Caco-2 (cell line): Measurements from ENCODE around the gene FAM174C. TPM values are rescaled to one million over a fixed set of nuclear protein-coding genes. Genes with fewer than 3 reads are reported as not detected.

ENCODE experiments used
- BruUV-seq: library from RNA; stranded (reverse); fragments of 400-500 nt; replicated peaks from 2 replicates; lab custom pipeline; 2021; lab: Mats Ljungman, UMichigan
- CTCF ChIA-PET: fragments of 300-600 bp; sonication (Branson Sonifier 250); formaldehyde crosslinking; loops from one replicate; lab custom pipeline; 2022; ENCODE audit warnings: antibody characterized with exemption; lab: Charles Lee
- POLR2A ChIA-PET: fragments of 300-600 bp; sonication (Branson Sonifier 250); formaldehyde crosslinking; loops from one replicate; lab custom pipeline; 2022; ENCODE audit warnings: antibody characterized with exemption; lab: Charles Lee
- DNase-seq, 2 experiments: peaks; one replicate each; pipeline versions ENCODE4 v3.0.0 to v3.0.0-alpha.2; 2020 to 2022
- H3K27me3 ChIP-seq: replicated peaks from 2 replicates; pipeline ENCODE4 v1.6.0; 2011; ENCODE audit warnings: low read length; ENCODE audit not compliant: control insufficient read depth, insufficient read depth
- H3K36me3 ChIP-seq: 2 replicates; pipeline ENCODE4 v1.5.1; 2011; ENCODE audit warnings: low read length; ENCODE audit not compliant: control insufficient read depth, insufficient read depth
- H3K4me1 ChIP-seq: fragments of 250-450 bp; sonication (Bioruptor Pico); 2 replicates; pipeline ENCODE4 v1.5.1; 2020; ENCODE audit warnings: mild to moderate bottlenecking
- H3K4me3 ChIP-seq: 2 replicates; pipeline ENCODE4 v1.5.1; 2011; ENCODE audit warnings: low read depth, mild to moderate bottlenecking, control low read depth, low read length
- H3K9me3 ChIP-seq: fragments of 250-450 bp; sonication (Bioruptor Pico); 2 replicates; pipeline ENCODE4 v1.5.1; 2020; ENCODE audit warnings: mild to moderate bottlenecking, moderate library complexity
- H3K27ac Mint-ChIP-seq: one replicate; pipeline ENCODE4 v1.8.0; 2022; ENCODE audit warnings: mixed read lengths; ENCODE audit not compliant: unreplicated experiment
- H3K27me3 Mint-ChIP-seq: one replicate; pipeline ENCODE4 v1.8.0; 2022; ENCODE audit warnings: mixed read lengths; ENCODE audit not compliant: insufficient read depth, unreplicated experiment
- H3K36me3 Mint-ChIP-seq: one replicate; pipeline ENCODE4 v1.8.0; 2022; ENCODE audit warnings: mild to moderate bottlenecking, mixed read lengths; ENCODE audit not compliant: insufficient read depth, unreplicated experiment
- H3K4me1 Mint-ChIP-seq: one replicate; pipeline ENCODE4 v1.8.0; 2022; ENCODE audit warnings: low read depth, mixed read lengths; ENCODE audit not compliant: unreplicated experiment
- H3K4me3 Mint-ChIP-seq: one replicate; pipeline ENCODE4 v1.8.0; 2022; ENCODE audit warnings: mild to moderate bottlenecking, moderate library complexity, mixed read lengths; ENCODE audit not compliant: unreplicated experiment
- H3K9me3 Mint-ChIP-seq: one replicate; pipeline ENCODE4 v1.8.0; 2022; ENCODE audit warnings: mixed read lengths; ENCODE audit not compliant: unreplicated experiment
- intact Hi-C: fragments of 100-400 bp; cut with micrococcal nuclease; formaldehyde crosslinking; loops from one replicate; pipeline ENCODE4 v1.10.0; 2022; ENCODE audit not compliant: unreplicated experiment
- total RNA-seq: library from RNA; stranded (reverse); gene quantifications from 2 replicates; pipeline ENCODE4 v1.2.3, GENCODE V29; 2022
- TF ChIP-seq, protein P1 (sequence below), 2 experiments: fragments of 200-600 bp in 1 of 2; IDR thresholded peaks; 1 replicate in 1 of 2; 2 replicates in 1 of 2; pipeline versions ENCODE4 v1.5.1 to v1.8.0; 2011 to 2022; ENCODE audit warnings: antibody characterized with exemption in 1 of 2, control low read depth in 1 of 2, inconsistent platforms in 1 of 2, low read depth in 1 of 2, low read length in 1 of 2, mild to moderate bottlenecking in 1 of 2, moderate library complexity in 1 of 2; ENCODE audit not compliant: insufficient read depth in 1 of 2, severe bottlenecking in 1 of 2, unreplicated experiment in 1 of 2

The FAM174C gene
- total RNA-seq, 1 experiment from 2014 or later, result 51.0 TPM

DNA sequence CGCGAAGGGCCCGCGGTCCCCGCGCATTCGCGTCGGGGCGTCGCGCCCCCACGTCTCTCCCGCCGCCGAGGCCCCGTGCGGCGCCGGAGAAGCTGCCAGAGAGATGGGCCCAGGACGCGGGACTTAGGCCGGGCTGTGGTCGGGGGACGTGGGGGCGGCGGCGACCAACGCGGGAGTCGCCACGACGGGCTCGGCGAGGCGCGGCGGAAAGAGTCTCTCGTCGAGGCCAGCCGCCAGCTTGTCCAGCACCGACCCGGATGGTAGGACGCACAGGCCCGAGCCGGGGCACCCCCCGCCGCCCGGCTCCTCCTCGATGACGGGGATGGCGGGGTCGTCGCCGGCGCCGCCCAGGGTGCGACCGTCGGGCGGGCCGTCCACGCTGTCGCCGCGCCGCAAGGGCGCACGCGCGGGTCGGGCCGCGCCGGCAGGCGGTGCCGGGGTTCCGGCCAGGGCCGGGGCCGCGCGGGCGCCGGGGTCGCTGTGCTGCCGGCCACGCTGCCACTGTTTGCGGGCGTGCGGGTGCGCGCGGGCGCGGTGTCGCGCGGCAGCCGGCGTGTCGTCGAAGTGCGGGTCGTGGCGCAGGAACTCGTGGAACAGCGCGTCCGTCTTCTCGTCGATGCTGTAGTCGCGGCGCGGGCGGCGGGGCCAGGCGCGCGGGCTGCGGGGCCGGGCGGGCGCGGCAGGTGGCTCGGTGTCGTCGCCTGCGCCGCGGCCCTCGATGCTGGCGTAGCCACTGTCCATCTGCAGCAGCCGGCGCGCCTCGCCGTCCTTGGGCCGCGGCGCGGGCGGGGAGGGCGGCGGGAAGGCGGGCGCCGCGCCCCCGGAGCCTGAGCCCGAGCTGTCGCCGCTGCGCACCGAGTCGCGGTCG lies 46.0 kb upstream of the FAM174C start:
- ChIA-PET CTCF (no interaction called here), POLR2A (no interaction called here)
- H3K4me3 Mint-ChIP-seq, result no peak overlapping the region
- peaks cover 24% of the 10 kb centered on the region for H3K36me3 Mint-ChIP-seq
- H3K4me3 ChIP-seq, result no peak overlapping the region
- H3K27me3 Mint-ChIP-seq, result no peaks in the 10 kb centered on the region
- H3K27ac Mint-ChIP-seq, result no peak overlapping the region
- DNase-seq, result no peak
- H3K9me3 ChIP-seq, result no peaks in the 10 kb centered on the region
- TF ChIP-seq, protein P1, sequence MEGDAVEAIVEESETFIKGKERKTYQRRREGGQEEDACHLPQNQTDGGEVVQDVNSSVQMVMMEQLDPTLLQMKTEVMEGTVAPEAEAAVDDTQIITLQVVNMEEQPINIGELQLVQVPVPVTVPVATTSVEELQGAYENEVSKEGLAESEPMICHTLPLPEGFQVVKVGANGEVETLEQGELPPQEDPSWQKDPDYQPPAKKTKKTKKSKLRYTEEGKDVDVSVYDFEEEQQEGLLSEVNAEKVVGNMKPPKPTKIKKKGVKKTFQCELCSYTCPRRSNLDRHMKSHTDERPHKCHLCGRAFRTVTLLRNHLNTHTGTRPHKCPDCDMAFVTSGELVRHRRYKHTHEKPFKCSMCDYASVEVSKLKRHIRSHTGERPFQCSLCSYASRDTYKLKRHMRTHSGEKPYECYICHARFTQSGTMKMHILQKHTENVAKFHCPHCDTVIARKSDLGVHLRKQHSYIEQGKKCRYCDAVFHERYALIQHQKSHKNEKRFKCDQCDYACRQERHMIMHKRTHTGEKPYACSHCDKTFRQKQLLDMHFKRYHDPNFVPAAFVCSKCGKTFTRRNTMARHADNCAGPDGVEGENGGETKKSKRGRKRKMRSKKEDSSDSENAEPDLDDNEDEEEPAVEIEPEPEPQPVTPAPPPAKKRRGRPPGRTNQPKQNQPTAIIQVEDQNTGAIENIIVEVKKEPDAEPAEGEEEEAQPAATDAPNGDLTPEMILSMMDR (IDR thresholded peaks at IDR 0.05; ENCODE audit: insufficient read depth in 1 of 2, low read depth in 1 of 2, low read length in 1 of 2, severe bottlenecking in 1 of 2, unreplicated experiment in 1 of 2), result no peak
- no TSS peak for BruUV-seq
- intact Hi-C loops, result no loop called here
- no peaks in the 10 kb centered on the region for H3K4me1 ChIP-seq
- H3K4me1 Mint-ChIP-seq, result no peaks in the 10 kb centered on the region
- H3K9me3 Mint-ChIP-seq, result no peaks in the 10 kb centered on the region
- H3K27me3 ChIP-seq, result no peaks in the 10 kb centered on the region
- H3K36me3 ChIP-seq, result no peaks in the 10 kb centered on the region

DNA sequence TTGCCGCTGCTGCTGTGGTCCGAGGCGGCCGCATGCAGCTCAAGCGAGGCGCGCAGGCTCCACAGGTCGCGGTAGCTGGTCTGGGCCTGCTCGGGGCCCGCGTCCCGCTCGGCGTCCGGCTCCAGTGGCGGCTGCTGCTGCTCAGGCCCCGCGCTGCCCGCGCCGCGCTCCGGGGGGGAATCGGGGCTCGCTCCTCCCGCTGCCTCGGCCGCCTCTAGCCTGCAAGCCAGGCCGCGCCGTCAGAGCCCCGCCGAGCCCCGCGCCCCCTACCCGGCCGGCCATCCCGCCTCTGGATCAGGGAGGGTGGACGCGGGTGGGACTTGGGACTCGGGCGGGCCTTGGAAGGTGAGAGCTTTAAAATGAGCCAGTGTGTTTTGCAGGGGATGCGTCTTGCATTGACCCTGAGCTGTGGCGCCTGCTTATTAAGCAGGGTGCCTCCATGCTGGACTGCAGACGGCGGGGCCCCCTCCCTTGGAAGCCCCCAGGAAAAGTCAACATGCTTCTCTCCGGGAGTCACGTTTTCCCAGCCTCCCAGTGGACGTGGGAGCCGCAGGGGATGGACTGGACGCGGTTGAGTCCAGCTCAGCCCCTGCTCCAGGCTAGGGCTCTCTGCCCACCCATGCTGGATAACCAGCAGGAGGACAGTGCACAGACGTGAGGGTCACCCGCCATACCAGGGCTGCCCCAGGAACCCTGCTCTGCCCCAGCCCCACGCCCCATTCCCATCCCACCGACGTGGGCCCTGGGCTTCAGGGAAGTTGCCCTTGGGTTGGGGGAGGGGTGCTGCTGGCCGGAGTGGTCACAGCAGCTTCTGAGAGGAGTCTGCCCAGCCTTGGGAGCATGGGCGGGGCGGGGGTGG lies 45.2 kb upstream of the FAM174C start:
- Histone ChIP-seq H3K4me3 (no peak overlapping the region), H3K9me3 (no peaks in the 10 kb centered on the region), H3K4me1 (no peaks in the 10 kb centered on the region), H3K36me3 (no peaks in the 10 kb centered on the region), H3K27me3 (no peaks in the 10 kb centered on the region)
- no TSS peak for BruUV-seq
- CTCF ChIA-PET, result no interaction called here
- H3K4me1 Mint-ChIP-seq, result no peaks in the 10 kb centered on the region
- POLR2A ChIA-PET, result interaction anchor here (0.5 kb wide), 1 partner anchor 40 kb away, joined by 9 read pairs; no protein-coding TSS in a partner anchor
- TF ChIP-seq, protein P1 (IDR thresholded peaks at IDR 0.05; ENCODE audit: insufficient read depth in 1 of 2, low read depth in 1 of 2, low read length in 1 of 2, severe bottlenecking in 1 of 2, unreplicated experiment in 1 of 2), result no peak
- H3K9me3 Mint-ChIP-seq, result no peaks in the 10 kb centered on the region
- H3K36me3 Mint-ChIP-seq, result peaks cover 24% of the 10 kb centered on the region
- H3K4me3 Mint-ChIP-seq, result no peak overlapping the region
- H3K27me3 Mint-ChIP-seq, result no peaks in the 10 kb centered on the region
- no peak overlapping the region for H3K27ac Mint-ChIP-seq
- intact Hi-C loops, result no loop called here
- no peak for DNase-seq

DNA sequence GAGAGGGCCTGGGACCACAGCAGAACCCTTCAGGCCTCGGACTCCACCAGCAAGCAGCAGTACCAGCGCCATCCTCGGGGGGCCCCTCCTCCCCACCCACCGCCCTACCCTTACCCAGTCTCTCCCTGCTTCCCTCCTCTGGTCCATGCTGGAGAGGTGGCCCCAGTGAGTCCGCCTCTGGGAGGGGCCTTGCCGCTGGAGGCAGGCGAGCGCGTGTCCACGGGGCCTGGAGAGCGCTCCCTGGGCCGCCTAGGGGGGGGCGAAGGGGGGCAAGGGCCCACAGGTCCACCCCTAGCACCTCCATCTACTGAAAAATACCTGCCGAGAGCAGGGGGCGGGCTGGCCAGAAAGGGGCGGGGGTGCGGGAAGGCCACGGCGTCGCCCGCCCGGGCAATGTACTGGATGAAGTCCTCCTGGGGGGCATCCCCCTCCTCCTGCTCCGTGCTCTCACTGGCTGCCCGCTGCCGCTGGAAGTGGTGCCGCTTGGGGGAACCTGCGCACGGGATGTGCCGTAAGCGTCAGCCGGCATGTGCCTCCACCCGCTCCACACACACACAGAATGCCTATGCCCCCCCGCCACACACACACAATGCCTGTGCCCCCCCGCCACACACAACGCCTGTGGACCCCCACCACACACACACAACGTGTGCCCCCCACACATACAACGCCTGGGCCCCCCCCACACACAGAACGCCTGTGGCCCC lies 44.4 kb upstream of the FAM174C start:
- Mint-ChIP-seq H3K27ac (no peak overlapping the region), H3K27me3 (no peaks in the 10 kb centered on the region), H3K36me3 (peaks cover 24% of the 10 kb centered on the region), H3K9me3 (no peaks in the 10 kb centered on the region), H3K4me3 (no peak overlapping the region), H3K4me1 (no peaks in the 10 kb centered on the region)
- POLR2A ChIA-PET, result no interaction called here
- no peaks in the 10 kb centered on the region for H3K9me3 ChIP-seq
- intact Hi-C loops, result no loop called here
- H3K36me3 ChIP-seq, result no peaks in the 10 kb centered on the region
- DNase-seq, result no peak
- H3K4me1 ChIP-seq, result no peaks in the 10 kb centered on the region
- BruUV-seq, result no TSS peak
- CTCF ChIA-PET, result no interaction called here
- H3K4me3 ChIP-seq, result no peak overlapping the region
- H3K27me3 ChIP-seq, result no peaks in the 10 kb centered on the region
- TF ChIP-seq, protein P1 (IDR thresholded peaks at IDR 0.05; ENCODE audit: insufficient read depth in 1 of 2, low read depth in 1 of 2, low read length in 1 of 2, severe bottlenecking in 1 of 2, unreplicated experiment in 1 of 2), result no peak
